ENCODE data around the gene DOHH.

Gene DOHH

GRCh38 chr19:3474010-3474409 lies 26.5 kb downstream of the DOHH start:
- in situ Hi-C loops (cut with HindIII; ENCODE audit: low sequenced_read_pairs): no loop called here
- no peak for DNase-seq (ENCODE audit: low read depth, low spot score)
- no peak for TF ChIP-seq CTCF (IDR thresholded peaks at IDR 0.05; ENCODE audit: low read depth, low read length)
- H3K4me3 ChIP-seq (ENCODE audit: low read depth, low read length): no peak overlapping the region

GRCh38 chr19:3471954-3472655 lies 28.4 kb downstream of the DOHH start:
- in situ Hi-C loops (cut with HindIII; ENCODE audit: low sequenced_read_pairs): no loop called here
- peak; percentile 92 for TF ChIP-seq CTCF (IDR thresholded peaks at IDR 0.05; ENCODE audit: low read depth, low read length)
- DNase-seq (ENCODE audit: low read depth, low spot score): no peak
- no peak overlapping the region for H3K4me3 ChIP-seq (ENCODE audit: low read depth, low read length)

GRCh38 chr19:3470500-3471128 lies 29.9 kb downstream of the DOHH start:
- TF ChIP-seq CTCF (IDR thresholded peaks at IDR 0.05; ENCODE audit: low read depth, low read length): no peak
- no peak overlapping the region for H3K4me3 ChIP-seq (ENCODE audit: low read depth, low read length)
- in situ Hi-C loops (cut with HindIII; ENCODE audit: low sequenced_read_pairs): no loop called here

GRCh38 chr19:3469638-3470499 lies 30.6 kb downstream of the DOHH start:
- in situ Hi-C loops (cut with HindIII; ENCODE audit: low sequenced_read_pairs): no loop called here
- no peak for DNase-seq (ENCODE audit: low read depth, low spot score)
- TF ChIP-seq CTCF (IDR thresholded peaks at IDR 0.05; ENCODE audit: low read depth, low read length): no peak
- no peak overlapping the region for H3K4me3 ChIP-seq (ENCODE audit: low read depth, low read length)

More at GRCh38 chr19:3470500-3471128, 29.9 kb downstream of the DOHH start:
- DNase-seq (ENCODE audit: low read depth, low spot score): no peak

- DNase-seq (ENCODE audit: low read depth, low spot score): no peak
- H3K4me3 ChIP-seq (ENCODE audit: low read depth, low read length): no peak overlapping the region
- TF ChIP-seq CTCF (IDR thresholded peaks at IDR 0.05; ENCODE audit: low read depth, low read length): no peak
- in situ Hi-C loops (cut with HindIII; ENCODE audit: low sequenced_read_pairs): no loop called here
Measured at GRCh38 chr19:3468211-3468610, 32.3 kb downstream of the DOHH start.

GRCh38 chr19:3467437-3468198 lies 32.9 kb downstream of the DOHH start:
- in situ Hi-C loops (cut with HindIII; ENCODE audit: low sequenced_read_pairs): no loop called here
- TF ChIP-seq CTCF (IDR thresholded peaks at IDR 0.05; ENCODE audit: low read depth, low read length): no peak
- no peak overlapping the region for H3K4me3 ChIP-seq (ENCODE audit: low read depth, low read length)

More at GRCh38 chr19:3467437-3468198, 32.9 kb downstream of the DOHH start:
- DNase-seq (ENCODE audit: low read depth, low spot score): no peak
